SK-N-MC (cell line): Measurements from ENCODE around the gene GDF10.

Experiments used
- EZH2 ChIP-seq: fragments of 200-600 bp; sonication (generic); IDR thresholded peaks from one replicate; pipeline ENCODE4 v1.6.1; 2017; ENCODE audit warnings: antibody characterized with exemption
- FOXP2 ChIP-seq: optimal IDR thresholded peaks from 2 replicates; pipeline ENCODE3; 2011; ENCODE audit warnings: mild to moderate bottlenecking, moderate library complexity; ENCODE audit not compliant: insufficient read depth; ENCODE audit errors: extremely low read length, control extremely low read depth
- POLR2AphosphoS5 ChIP-seq: IDR thresholded peaks from 2 replicates; pipeline ENCODE4 v1.6.1; 2012; ENCODE audit warnings: mild to moderate bottlenecking, low read depth, low read length, borderline replicate concordance

GRCh38 chr10:47339186-47339735, 39.3 kb downstream of the GDF10 start:
- TF ChIP-seq EZH2 = no peak
- TF ChIP-seq POLR2AphosphoS5 = no peak
- no peak for TF ChIP-seq FOXP2
